GM18505 (cell line): ENCODE measurements around the gene PRKAG2.

ENCODE experiments used
- ATAC-seq: cut with Tn5 transposase; IDR thresholded peaks from one replicate; pipeline ENCODE4 v1.9.1; 2021; ENCODE audit not compliant: unreplicated experiment
- POLR2A ChIP-seq: IDR thresholded peaks from 4 replicates; pipeline ENCODE4 v1.6.1; 2011; ENCODE audit warnings: borderline replicate concordance; ENCODE audit not compliant: insufficient read depth, insufficient read length; ENCODE audit errors: extremely low read depth

PRKAG2 gene

DNA sequence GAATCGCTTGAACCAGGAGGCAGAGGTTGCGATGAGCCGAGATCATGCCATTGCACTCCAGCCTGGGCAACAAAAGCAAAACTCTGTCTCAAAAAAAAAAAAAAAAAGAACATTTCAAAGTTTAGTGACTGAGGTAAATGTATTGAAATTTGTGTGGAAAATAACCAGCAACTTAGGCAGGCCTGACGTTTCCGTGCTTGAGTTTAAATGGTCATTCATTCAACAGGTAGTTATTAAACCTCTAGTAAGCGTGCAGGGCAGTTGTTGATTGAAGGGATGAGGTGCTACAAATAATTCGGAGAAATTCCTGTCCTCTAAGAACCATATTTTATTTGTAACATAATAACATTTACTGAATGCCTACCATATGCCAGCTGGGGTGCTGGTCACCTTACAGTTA is 135.3 kb downstream of the PRKAG2 start:
- no peak for ATAC-seq
- TF ChIP-seq POLR2A: no peak

DNA sequence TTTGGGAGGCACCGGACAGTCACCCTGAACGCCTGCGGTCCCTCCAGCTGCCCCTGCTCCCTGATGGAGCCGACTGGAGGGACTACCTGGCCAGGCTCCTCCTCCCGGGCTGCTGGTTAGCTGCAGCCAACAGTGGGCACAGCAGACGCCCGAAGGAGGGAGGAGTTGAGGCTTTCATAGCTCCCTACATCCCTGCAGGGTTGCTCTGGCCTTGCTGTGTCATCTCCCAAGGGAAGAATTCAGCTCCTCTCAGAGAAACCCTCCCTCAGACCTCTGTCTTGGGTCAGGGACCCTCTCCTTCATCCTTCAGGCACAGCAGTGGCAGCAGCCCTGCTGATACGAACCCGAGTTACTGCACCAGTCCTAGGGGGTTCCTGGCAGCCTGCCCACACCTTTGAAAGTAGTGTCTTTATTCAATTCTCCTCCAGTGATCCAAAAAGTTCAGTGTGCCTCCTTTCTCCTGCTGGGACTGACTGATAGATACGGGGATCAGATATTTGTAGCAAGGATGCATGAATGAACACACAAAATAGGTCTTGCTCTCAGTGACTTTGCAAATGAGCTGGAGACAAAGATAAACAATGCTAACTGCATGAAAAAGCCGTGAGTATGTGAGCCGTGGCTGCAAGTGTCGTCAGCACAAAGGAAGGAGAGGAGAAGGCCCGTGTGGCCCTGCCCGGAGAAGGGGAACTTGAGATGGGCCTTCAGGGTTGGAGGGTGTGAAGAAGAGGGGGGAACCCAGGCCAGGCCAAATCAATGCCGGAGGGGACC is 136.6 kb downstream of the PRKAG2 start:
- ATAC-seq: no peak
- TF ChIP-seq POLR2A: no peak

DNA sequence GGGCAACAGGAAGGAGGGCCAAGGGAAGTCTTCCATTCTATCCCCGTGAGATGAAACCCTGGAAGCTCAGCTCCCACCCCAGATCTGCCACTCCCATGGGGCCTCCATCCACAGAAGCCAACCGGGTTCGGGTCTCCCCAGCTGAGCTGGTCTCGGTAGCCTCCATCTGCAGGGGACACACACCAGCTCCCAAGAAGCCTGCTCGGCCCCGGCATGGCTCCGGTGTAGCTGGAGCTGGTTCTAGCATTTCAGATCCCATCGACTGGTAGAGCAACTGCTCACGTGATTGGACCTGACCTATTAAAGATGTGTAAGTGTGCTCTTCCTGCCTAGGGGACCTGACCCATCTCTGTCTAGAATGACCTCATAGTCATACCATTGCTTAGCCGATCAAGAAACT is 138.0 kb downstream of the PRKAG2 start:
- ATAC-seq: no peak
- no peak for TF ChIP-seq POLR2A

DNA sequence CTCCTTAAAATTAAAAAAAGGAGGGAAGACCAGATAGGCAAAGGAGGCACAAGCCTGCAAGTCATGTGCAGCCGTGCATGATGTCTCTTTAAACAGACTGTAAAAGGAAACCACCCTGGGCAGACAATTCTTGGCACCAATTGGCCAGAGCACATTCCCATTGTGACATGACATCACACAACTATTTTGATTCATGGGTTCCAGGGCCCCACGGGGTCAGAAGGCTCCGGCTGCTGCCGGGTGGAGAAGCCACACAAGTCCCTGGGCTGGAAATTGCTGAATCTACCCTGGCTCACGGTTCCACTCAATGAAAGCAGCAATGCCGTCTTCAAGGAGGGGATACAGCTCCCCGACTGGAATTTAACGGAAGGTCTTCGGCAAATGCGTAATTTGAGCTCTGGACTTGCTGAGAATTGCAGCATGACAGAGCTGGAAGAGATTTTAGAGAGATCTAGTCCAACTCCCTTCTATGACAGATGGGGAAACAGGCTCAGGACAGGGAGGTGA is 140.5 kb downstream of the PRKAG2 start:
- no peak for ATAC-seq
- no peak for TF ChIP-seq POLR2A

DNA sequence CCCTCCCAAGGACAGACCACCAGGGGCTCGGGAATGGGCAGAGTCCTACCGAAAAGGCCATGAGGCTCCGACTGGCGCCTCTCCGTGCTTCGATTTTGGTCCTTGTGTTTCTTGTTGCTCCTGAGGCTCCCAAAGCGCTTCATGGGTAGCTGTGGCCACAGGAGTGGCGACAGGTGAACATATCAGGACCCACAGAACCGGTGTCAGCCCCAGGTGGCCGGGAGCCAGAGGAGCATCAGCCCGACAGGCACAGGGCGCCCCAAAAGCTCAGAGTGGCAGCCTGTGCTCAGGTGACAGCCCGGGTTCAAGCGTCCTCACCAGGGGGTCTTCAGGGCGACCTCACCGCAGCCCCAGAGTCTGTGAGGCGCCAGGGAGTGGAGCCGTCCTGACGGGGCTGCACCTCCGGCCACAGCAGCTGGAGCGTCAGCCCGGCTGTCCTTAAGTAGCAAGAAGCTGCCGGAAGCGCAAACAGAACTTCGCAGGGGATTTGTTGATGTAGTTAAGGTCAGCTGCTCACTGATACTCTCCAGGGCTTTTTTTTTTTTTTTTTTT is 141.0 kb downstream of the PRKAG2 start:
- no peak for TF ChIP-seq POLR2A
- ATAC-seq: no peak

DNA sequence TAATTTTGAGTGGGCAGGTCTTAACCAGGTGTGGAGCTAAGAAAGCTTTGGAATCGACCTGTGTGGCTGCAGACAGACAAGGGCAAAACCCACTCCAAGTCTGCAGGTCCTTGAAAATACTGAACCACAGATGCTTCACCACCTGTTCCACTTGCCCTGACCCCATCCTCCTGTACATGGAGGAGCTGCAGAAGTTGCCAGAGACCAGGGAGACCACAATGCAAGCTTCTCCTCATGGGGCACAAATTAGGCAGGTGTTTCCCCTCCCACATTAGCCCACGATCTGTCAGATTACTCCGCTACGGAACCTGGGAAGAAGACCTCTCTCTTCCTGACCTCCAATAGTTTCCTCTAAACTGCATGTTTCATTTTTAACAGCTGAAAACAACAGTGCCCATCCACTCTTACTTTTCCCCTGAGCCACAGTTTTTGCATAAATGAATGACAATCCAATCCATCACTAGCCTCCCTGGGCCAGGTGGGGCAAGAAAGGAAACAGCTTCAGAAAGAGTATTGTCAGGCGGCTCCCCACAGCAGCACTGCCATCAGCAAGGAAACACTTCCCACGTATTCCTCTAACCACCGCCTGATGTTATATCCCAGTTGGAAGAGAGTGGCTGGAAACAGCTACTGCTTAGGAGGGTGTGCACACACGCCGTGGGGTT is 141.6 kb downstream of the PRKAG2 start:
- TF ChIP-seq POLR2A: no peak
- no peak for ATAC-seq

DNA sequence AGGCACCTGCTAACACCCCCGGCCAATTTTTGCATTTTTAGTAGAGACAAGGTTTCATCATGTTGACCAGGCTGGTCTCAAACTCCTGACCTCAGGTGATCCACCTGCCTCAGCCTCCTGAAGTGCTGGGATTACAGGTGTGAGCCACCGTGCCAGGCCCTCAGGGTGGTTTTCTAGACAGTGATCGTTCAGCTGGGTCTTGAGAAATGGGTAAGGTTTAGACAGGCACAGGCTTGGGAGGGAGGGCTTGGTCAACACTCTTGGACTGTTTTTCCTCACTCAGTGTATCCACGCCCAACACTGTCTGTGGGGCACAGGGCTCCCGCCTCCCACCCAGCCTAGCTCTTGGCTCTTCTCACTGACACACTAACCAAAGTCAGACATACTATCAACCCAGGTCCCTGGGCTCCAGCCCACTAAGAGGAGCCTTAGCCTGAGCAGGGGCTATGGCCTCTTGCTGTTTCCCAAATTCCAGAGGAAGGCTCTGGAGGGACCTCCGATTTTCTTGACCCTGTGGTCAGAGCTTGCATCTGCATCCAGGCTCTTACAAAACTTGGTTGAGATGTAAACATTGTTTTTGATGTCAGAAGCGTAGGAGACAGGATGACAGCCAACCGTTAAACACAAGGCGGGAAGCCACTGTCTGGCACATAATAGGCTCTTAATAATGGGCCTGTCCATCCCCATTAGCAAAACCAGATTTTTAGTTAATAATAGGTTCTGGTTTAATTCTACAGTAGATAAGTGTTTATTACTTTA is 143.9 kb downstream of the PRKAG2 start:
- no peak for TF ChIP-seq POLR2A
- no peak for ATAC-seq

DNA sequence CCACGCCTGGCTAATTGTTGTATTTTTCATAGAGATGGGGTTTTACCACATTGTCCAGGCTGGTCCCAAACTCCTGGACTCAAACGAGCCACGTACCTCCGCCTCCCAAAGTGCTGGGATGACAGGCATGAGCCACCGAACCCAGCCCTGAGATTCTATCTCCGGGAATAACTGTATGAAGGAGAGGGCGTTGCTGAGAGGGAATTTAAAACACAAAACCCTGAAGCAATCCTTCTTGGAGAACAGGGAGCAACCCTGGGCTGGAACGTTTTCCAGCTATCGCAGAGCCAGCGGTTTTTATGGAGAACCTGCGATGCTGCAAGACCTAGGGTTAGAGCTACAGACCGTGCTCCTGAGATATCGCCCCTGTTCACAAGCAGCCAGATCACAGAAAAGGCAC is 144.6 kb downstream of the PRKAG2 start:
- TF ChIP-seq POLR2A: no peak
- ATAC-seq: no peak

DNA sequence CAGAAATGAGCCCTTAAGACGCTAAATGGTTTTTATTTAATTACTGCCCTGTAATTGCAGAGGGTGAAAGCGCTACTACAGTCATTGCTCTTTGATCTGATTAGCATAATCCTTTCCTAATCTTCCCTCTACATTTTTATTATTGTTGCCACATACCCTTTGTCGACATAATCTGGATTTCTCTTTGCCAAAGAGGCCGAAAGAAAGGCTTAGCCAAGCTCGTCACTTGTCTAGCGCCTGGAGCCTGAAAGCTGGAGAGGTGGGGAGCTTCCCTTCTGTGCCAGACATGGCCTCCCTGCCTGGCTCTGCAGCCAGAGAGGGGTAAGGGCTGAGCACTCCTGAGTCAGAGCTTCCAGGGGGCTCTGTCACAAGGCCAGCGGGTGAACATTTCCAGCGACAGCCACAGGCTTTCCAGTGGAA is 145.9 kb downstream of the PRKAG2 start:
- ATAC-seq: no peak
- TF ChIP-seq POLR2A: no peak

DNA sequence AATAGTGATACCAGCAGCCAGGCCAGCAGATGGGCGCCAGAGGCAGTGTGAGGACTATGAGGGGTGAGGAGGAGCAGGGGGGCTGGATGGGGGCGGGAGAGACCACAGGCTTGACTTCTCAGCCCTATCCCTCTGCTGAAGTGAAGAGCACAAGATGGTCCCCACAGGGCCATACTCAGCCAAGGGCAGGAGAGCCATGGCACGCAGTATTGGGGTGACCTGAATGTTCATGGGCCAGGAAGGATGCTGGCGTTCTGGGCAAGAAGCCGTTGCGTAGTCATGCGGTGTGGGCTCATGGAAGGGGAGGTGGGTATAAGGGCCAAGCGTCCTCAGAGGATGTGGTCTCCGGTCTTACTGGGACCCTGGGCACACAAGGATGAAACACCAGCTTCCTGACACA is 146.3 kb downstream of the PRKAG2 start:
- ATAC-seq: no peak
- no peak for TF ChIP-seq POLR2A

DNA sequence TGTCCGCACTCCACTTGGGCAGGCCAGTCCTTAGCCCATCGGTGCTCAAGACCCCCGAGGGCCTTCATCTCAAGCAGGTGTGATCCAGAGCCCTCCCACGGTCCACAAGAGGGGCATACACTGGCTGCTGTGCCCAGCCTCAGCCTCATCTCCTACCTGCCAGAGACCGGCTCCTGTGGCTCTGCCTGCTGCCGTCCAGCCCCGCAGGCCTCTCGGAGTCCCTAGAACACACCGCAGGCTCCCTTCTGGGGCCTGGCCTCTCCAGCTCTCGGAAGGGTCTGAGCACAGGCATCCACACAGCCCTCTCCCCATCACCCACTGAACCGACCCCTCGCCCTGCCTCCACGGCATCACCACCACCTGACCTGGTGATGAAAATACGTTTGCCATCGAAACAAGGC is 147.4 kb downstream of the PRKAG2 start:
- ATAC-seq: no peak
- TF ChIP-seq POLR2A: no peak

DNA sequence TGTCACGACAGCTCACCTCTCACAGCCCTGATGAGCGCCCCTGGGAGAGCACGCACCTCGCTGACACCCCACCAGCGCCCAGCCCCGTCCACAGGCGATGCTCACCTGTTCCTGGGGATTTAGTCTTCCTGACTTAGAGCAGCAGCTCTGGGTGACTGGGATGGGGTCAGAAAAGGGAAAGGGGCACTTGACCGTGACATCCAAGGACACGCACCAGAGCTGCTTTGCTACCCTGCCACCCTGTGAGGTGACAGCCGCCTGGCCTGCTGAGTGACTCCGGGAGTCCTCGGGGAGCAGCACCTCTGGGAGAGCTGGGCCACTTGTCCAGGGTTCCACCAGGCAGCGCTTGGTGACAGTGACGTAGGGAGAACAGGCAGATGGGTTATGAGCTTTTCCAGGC is 148.2 kb downstream of the PRKAG2 start:
- ATAC-seq: no peak
- no peak for TF ChIP-seq POLR2A

DNA sequence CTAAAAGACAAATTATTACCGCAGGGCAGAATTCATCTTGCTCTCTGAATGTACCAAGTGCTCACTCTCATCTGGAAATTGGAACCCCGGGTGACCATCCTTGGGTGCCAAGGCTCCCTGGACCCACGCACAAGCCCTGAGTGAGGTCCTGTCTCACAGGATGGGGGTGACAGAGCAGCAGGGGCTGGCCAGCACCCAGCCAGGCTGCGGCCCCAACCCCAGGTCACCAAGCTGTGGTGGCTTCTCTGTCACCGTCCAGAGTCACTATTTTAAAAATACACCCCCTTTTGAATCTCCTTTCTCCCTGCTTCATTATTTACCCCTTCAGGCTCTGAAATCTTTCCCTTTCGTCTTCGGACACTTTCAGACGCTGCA is 148.6 kb downstream of the PRKAG2 start:
- ATAC-seq: no peak
- TF ChIP-seq POLR2A: no peak

DNA sequence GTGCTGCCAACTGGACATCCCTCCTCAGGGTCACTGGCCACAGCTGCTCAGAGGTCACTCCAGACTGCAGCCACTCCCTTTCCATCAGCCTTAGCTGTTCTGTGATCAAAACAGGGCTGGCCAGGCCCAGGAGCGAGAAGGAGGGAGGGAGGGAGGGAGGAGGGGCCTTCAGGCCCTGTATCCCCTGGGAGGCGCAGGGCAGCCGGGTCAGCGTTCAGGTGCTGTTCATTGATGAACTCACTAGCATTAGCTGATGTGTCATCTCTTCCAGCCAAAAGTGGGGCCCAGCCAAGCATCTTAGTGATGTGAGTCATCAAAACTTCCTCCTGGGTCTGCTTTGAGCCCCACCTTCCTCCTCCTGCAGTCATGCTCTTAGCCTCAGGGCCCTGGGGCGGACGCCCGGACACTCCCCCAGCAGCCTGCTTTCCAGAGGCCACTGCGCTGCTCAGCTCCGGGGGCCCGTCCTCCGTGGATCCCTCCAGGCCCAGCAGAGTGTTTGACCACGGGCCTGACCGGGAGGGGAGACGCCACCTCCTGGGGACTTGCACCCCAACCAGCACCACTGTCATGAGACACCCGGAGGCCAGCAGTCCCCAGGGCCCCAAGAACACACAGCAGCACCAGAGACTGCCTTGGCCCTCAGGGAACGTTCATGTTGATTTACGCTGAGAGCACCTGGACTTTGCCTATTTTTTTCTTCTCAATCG is 149.2 kb downstream of the PRKAG2 start:
- peak; percentile 55 for ATAC-seq
- no peak for TF ChIP-seq POLR2A
